ENCODE measurements around the gene SPRN.

- TF ChIP-seq CTCF (conservative IDR thresholded peaks at IDR 0.05; ENCODE audit: low read depth in 2 of 2), result no peak
- TF ChIP-seq EZH2 (IDR thresholded peaks at IDR 0.05; ENCODE audit: low read depth, unreplicated experiment), result no peak
- TF ChIP-seq POLR2AphosphoS5 (IDR thresholded peaks at IDR 0.05; ENCODE audit: low read depth), result no peak
- no peak for TF ChIP-seq JUNB (IDR thresholded peaks at IDR 0.05; ENCODE audit: unreplicated experiment)
- TF ChIP-seq NANOG (IDR thresholded peaks at IDR 0.05; ENCODE audit: borderline replicate concordance), result no peak
- no peak for TF ChIP-seq EZH2phosphoT487 (IDR thresholded peaks at IDR 0.05; ENCODE audit: unreplicated experiment)
- TF ChIP-seq STAT1 (IDR thresholded peaks at IDR 0.05; ENCODE audit: unreplicated experiment), result no peak
- TF ChIP-seq ZNF462 (CRISPR knock-in tag; IDR thresholded peaks at IDR 0.05), result no peak
- TF ChIP-seq ZNF331 (CRISPR knock-in tag; IDR thresholded peaks at IDR 0.05; ENCODE audit: low read depth), result no peak
- TF ChIP-seq REST (IDR thresholded peaks at IDR 0.05; ENCODE audit: unreplicated experiment), result no peak
- TF ChIP-seq CREB1 (CRISPR knock-in tag; IDR thresholded peaks at IDR 0.05; ENCODE audit: low read depth), result no peak
Measured at GRCh38 chr10:133461841-133462240, 37.4 kb upstream of the SPRN start.

Measured in GM23338 (cell line).